Nephron progenitor cell (in vitro differentiated cells): Measurements from ENCODE around the gene ATP11A.
A peak's percentile ranks its signal among the peaks of the same experiment; 100 is the strongest.

Experiments
- DNase-seq: peaks from one replicate; pipeline ENCODE4 v3.0.0; 2021
- H3K27ac Mint-ChIP-seq: 2 replicates; pipeline ENCODE4 v1.8.0; 2021; ENCODE audit warnings: mild to moderate bottlenecking, moderate library complexity, mixed read lengths
- H3K27me3 Mint-ChIP-seq: 2 replicates; pipeline ENCODE4 v1.8.0; 2021; ENCODE audit warnings: mild to moderate bottlenecking, low read depth, mixed read lengths; ENCODE audit not compliant: poor library complexity
- H3K36me3 Mint-ChIP-seq: 2 replicates; pipeline ENCODE4 v1.8.0; 2021; ENCODE audit warnings: low read depth, mixed read lengths
- H3K4me1 Mint-ChIP-seq: 2 replicates; pipeline ENCODE4 v1.8.0; 2021; ENCODE audit warnings: mixed read lengths
- H3K4me3 Mint-ChIP-seq: 2 replicates; pipeline ENCODE4 v1.8.0; 2021; ENCODE audit warnings: mild to moderate bottlenecking, moderate library complexity, mixed read lengths
- H3K9me3 Mint-ChIP-seq: 2 replicates; pipeline ENCODE4 v1.8.0; 2021; ENCODE audit warnings: mild to moderate bottlenecking, moderate library complexity, mixed read lengths
- TF ChIP-seq, protein P1 (sequence below): fragments of 200-600 bp; sonication (generic); IDR thresholded peaks from 2 replicates; pipeline ENCODE4 v1.5.0; 2021; ENCODE audit warnings: antibody characterized with exemption

ATP11A gene

DNA sequence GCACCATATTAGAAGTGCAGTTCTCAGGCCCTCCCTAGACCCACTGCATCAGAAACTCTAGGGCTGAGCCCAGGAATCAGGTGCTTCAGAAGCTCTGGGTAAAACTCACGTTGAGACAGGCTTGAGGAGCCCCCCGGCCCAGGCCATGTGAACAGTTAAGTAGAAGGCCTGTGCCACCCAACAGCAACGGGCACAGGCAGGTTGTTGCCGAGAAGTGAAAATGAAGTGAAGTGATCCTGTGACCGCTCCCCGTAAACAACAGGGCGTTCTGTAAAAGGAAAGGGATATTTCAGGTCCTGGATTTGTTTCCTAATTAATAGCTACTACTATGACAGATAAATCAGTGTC lies 128.8 kb downstream of the ATP11A start:
- H3K27me3 Mint-ChIP-seq, result peaks cover 2% of the 10 kb centered on the region
- peaks cover 45% of the 10 kb centered on the region for H3K9me3 Mint-ChIP-seq
- H3K36me3 Mint-ChIP-seq, result peaks cover 78% of the 10 kb centered on the region
- no peak for DNase-seq
- no peak overlapping the region for H3K4me3 Mint-ChIP-seq
- no peaks in the 10 kb centered on the region for H3K4me1 Mint-ChIP-seq
- no peak overlapping the region for H3K27ac Mint-ChIP-seq
- TF ChIP-seq, protein P1, sequence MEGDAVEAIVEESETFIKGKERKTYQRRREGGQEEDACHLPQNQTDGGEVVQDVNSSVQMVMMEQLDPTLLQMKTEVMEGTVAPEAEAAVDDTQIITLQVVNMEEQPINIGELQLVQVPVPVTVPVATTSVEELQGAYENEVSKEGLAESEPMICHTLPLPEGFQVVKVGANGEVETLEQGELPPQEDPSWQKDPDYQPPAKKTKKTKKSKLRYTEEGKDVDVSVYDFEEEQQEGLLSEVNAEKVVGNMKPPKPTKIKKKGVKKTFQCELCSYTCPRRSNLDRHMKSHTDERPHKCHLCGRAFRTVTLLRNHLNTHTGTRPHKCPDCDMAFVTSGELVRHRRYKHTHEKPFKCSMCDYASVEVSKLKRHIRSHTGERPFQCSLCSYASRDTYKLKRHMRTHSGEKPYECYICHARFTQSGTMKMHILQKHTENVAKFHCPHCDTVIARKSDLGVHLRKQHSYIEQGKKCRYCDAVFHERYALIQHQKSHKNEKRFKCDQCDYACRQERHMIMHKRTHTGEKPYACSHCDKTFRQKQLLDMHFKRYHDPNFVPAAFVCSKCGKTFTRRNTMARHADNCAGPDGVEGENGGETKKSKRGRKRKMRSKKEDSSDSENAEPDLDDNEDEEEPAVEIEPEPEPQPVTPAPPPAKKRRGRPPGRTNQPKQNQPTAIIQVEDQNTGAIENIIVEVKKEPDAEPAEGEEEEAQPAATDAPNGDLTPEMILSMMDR, result no peak

DNA sequence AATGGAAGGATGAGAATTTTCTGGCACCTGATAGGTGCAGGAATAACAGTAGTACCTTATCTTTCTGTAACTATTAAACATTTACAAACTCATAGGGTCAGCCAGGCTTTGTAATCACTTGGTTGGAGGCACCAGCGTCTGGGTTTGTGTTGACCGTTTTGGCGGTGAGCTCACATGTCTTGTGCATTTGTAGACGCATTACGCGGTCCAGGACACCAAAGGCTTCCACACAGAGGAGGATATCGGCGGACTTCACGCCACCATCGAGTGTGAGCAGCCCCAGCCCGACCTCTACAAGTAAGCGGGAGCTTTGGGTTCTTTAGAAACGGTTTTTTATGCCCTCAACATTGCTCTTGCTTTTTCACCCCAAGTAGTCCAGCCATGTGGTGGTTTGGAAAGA lies 129.3 kb downstream of the ATP11A start:
- Mint-ChIP-seq H3K36me3 (peaks cover 79% of the 10 kb centered on the region), H3K4me3 (no peak overlapping the region), H3K27me3 (peaks cover 2% of the 10 kb centered on the region), H3K27ac (no peak overlapping the region), H3K9me3 (peaks cover 44% of the 10 kb centered on the region), H3K4me1 (no peaks in the 10 kb centered on the region)
- DNase-seq, result no peak
- TF ChIP-seq, protein P1, result no peak

DNA sequence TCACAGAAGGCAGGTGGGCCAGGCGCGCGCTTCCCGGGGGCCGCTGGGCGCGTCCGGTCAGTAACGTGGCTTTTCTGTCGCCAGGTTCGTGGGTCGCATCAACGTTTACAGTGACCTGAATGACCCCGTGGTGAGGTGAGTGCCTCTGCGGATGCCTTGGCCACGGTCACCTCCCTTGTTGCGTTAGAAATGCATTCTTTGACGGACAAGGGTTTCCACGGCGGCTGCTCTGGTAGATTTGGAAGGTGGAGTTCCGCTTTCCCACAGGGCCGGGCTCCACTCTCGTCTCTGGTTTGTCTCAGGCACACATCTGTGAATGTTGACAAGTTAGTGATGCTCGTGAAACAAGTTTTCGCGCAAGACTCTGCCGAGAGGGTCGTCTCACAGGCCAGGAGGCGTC lies 130.0 kb downstream of the ATP11A start:
- Mint-ChIP-seq H3K36me3 (peaks cover 76% of the 10 kb centered on the region), H3K4me3 (no peak overlapping the region), H3K27ac (peak overlapping the region; percentile 82), H3K27me3 (peaks cover 2% of the 10 kb centered on the region), H3K9me3 (peaks cover 38% of the 10 kb centered on the region), H3K4me1 (no peaks in the 10 kb centered on the region)
- TF ChIP-seq, protein P1, result no peak
- DNase-seq, result no peak

- H3K27me3 Mint-ChIP-seq, result peaks cover 4% of the 10 kb centered on the region
- no peak overlapping the region for H3K4me3 Mint-ChIP-seq
- H3K4me1 Mint-ChIP-seq, result no peaks in the 10 kb centered on the region
- H3K36me3 Mint-ChIP-seq, result peaks cover 76% of the 10 kb centered on the region
- peaks cover 35% of the 10 kb centered on the region for H3K9me3 Mint-ChIP-seq
- DNase-seq, result no peak
- H3K27ac Mint-ChIP-seq, result no peak overlapping the region
- TF ChIP-seq, protein P1, result no peak
Observed at GRCh38 chr13:112820318-112820717, 130.5 kb downstream of the ATP11A start.

DNA sequence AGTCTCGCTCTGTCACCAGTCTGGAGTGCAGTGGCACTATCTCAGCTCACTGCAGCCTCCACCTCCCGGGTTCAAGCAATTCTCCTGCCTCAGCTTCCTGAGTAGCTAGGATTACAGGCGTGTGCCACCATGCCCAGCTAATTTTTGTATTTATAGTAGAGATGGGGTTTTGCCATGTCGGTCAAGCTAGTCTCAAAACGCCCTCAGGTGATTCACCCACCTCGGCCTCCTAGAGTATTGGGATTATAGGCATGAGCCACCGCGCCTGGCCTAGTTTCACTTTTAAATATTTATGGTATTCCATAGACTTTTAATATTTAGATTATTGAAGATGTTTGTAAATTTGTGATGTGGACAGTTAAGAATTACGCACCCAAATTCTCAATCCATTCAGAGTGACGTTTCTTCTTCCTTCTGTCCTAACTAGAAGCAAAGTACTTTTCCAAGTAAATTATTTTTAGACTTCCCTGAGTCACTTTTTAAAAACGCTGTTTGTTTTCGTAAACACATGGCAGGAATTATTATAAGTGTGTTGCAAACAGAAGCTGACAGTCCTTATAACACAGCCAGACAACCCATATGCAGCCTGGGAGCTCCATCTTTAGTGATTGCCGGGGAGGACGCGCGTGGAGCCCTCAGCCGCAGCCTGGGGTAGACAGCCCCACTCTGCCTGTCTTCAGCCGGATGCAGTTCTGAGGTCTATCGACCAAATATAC lies 131.7 kb downstream of the ATP11A start:
- no peak for DNase-seq

More for the DNA sequence above, 131.7 kb downstream of the ATP11A start:
- H3K4me1 Mint-ChIP-seq, result no peaks in the 10 kb centered on the region
- H3K4me3 Mint-ChIP-seq, result no peak overlapping the region
- no peak overlapping the region for H3K27ac Mint-ChIP-seq
- peaks cover 7% of the 10 kb centered on the region for H3K27me3 Mint-ChIP-seq
- H3K36me3 Mint-ChIP-seq, result peaks cover 70% of the 10 kb centered on the region
- TF ChIP-seq, protein P1, result no peak
- H3K9me3 Mint-ChIP-seq, result peaks cover 24% of the 10 kb centered on the region
